PC-9 (cell line): ENCODE data around the gene MAT1A. TPM values are rescaled to one million over a fixed set of nuclear protein-coding genes. Genes with fewer than 3 reads are reported as not detected.

Experiments used
- BruUV-seq: library from RNA; stranded (reverse); fragments of 400-500 nt; replicated peaks from 2 replicates; lab custom pipeline; 2021; lab: Mats Ljungman, UMichigan
- CTCF ChIA-PET: fragments of 300-600 bp; sonication (Branson Sonifier 250); formaldehyde crosslinking; loops from one replicate; lab custom pipeline; 2022; ENCODE audit warnings: antibody characterized with exemption; lab: Charles Lee
- POLR2A ChIA-PET: fragments of 300-600 bp; sonication (Branson Sonifier 250); formaldehyde crosslinking; loops from one replicate; lab custom pipeline; 2022; ENCODE audit warnings: antibody characterized with exemption; ENCODE audit not compliant: unreplicated experiment; lab: Charles Lee
- DNase-seq, 2 experiments: peaks; one replicate each; pipeline versions ENCODE4 v3.0.0 to v3.0.0-alpha.2; 2015 to 2022; ENCODE audit warnings: mixed read lengths in 1 of 2
- H2AFZ ChIP-seq: fragments of 200-600 bp; sonication (generic); 2 replicates; pipeline ENCODE4 v1.8.1; 2017; ENCODE audit warnings: antibody characterized with exemption
- H3F3A ChIP-seq: fragments of 200-600 bp; sonication (generic); 2 replicates; pipeline ENCODE4 v1.8.1; 2017; ENCODE audit warnings: antibody characterized with exemption, mild to moderate bottlenecking, low read depth; ENCODE audit not compliant: insufficient read depth
- H3K27ac ChIP-seq: fragments of 200-600 bp; sonication (generic); 2 replicates; pipeline ENCODE4 v1.6.1; 2016; ENCODE audit warnings: mixed run types
- H3K27me3 ChIP-seq: fragments of 200-600 bp; sonication (generic); 2 replicates; pipeline ENCODE4 v1.6.1; 2016; ENCODE audit warnings: low read depth, mixed run types; ENCODE audit not compliant: insufficient read depth
- H3K36me3 ChIP-seq: fragments of 200-600 bp; sonication (generic); 2 replicates; pipeline ENCODE4 v1.6.1; 2016; ENCODE audit warnings: low read depth, mixed run types
- H3K4me1 ChIP-seq: fragments of 200-600 bp; sonication (generic); replicated peaks from 2 replicates; pipeline ENCODE4 v1.6.1; 2016; ENCODE audit warnings: mixed run types; ENCODE audit not compliant: insufficient read depth
- H3K4me2 ChIP-seq: fragments of 200-600 bp; sonication (generic); 2 replicates; pipeline ENCODE4 v1.6.1; 2017; ENCODE audit warnings: mixed run types
- H3K4me3 ChIP-seq: fragments of 200-600 bp; sonication (generic); 2 replicates; pipeline ENCODE4 v1.6.1; 2016; ENCODE audit warnings: mixed run types
- H3K79me2 ChIP-seq: fragments of 200-600 bp; sonication (generic); 2 replicates; pipeline ENCODE4 v1.6.1; 2017; ENCODE audit warnings: low read depth, mixed run types
- H3K9me2 ChIP-seq: fragments of 200-600 bp; sonication (generic); 2 replicates; pipeline ENCODE4 v1.8.1; 2017; ENCODE audit warnings: mild to moderate bottlenecking; ENCODE audit not compliant: insufficient read depth
- H3K9me3 ChIP-seq: fragments of 200-600 bp; sonication (generic); 2 replicates; pipeline ENCODE4 v1.8.1; 2016; ENCODE audit warnings: low read depth; ENCODE audit not compliant: insufficient read depth
- H4K20me1 ChIP-seq: fragments of 200-600 bp; sonication (generic); 2 replicates; pipeline ENCODE4 v1.8.1; 2017; ENCODE audit not compliant: insufficient read depth
- EZH2 ChIP-seq: fragments of 200-600 bp; sonication (generic); IDR thresholded peaks from 2 replicates; pipeline ENCODE4 v1.8.0; 2017; ENCODE audit warnings: antibody characterized with exemption, low read depth
- intact Hi-C: fragments of 100-400 bp; cut with micrococcal nuclease; formaldehyde crosslinking; loops from one replicate; pipeline ENCODE4 v1.10.0; 2022; ENCODE audit not compliant: unreplicated experiment
- total RNA-seq: library from RNA; stranded (reverse); gene quantifications from 2 replicates; pipeline ENCODE4 v1.2.3, GENCODE V29; 2021
- TF ChIP-seq, protein P1 (sequence below): fragments of 200-600 bp; sonication (generic); conservative IDR thresholded peaks from 2 replicates; pipeline ENCODE4 v1.6.1; 2017; ENCODE audit warnings: mixed run types, antibody characterized with exemption, mild to moderate bottlenecking, moderate library complexity

MAT1A gene
- total RNA-seq, 1 experiment from 2014 or later: not detected

- ChIA-PET CTCF (no interaction called here), POLR2A (no interaction called here)
- Histone ChIP-seq H3K9me2 (no peaks in the 10 kb centered on the region), H3K36me3 (no peaks in the 10 kb centered on the region), H3K4me3 (no peak overlapping the region), H3K79me2 (no peaks in the 10 kb centered on the region), H4K20me1 (no peaks in the 10 kb centered on the region), H2AFZ (no peak overlapping the region), H3K4me2 (no peak overlapping the region), H3K27me3 (peaks cover 29% of the 10 kb centered on the region), H3K27ac (no peak overlapping the region), H3K9me3 (0 out of 2 replicates have a peak, but pooled peaks cover 2% of the 10 kb centered on the region), H3F3A (no peaks in the 10 kb centered on the region), H3K4me1 (no peaks in the 10 kb centered on the region)
- TF ChIP-seq, protein P1, sequence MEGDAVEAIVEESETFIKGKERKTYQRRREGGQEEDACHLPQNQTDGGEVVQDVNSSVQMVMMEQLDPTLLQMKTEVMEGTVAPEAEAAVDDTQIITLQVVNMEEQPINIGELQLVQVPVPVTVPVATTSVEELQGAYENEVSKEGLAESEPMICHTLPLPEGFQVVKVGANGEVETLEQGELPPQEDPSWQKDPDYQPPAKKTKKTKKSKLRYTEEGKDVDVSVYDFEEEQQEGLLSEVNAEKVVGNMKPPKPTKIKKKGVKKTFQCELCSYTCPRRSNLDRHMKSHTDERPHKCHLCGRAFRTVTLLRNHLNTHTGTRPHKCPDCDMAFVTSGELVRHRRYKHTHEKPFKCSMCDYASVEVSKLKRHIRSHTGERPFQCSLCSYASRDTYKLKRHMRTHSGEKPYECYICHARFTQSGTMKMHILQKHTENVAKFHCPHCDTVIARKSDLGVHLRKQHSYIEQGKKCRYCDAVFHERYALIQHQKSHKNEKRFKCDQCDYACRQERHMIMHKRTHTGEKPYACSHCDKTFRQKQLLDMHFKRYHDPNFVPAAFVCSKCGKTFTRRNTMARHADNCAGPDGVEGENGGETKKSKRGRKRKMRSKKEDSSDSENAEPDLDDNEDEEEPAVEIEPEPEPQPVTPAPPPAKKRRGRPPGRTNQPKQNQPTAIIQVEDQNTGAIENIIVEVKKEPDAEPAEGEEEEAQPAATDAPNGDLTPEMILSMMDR: no peak
- no peak for TF ChIP-seq EZH2
- intact Hi-C loops: no loop called here
- DNase-seq: peak in 1 of 2 experiments; percentile 30
- no TSS peak for BruUV-seq
Measured at GRCh38 chr10:80324086-80324485, 34.6 kb upstream of the MAT1A start.

DNA sequence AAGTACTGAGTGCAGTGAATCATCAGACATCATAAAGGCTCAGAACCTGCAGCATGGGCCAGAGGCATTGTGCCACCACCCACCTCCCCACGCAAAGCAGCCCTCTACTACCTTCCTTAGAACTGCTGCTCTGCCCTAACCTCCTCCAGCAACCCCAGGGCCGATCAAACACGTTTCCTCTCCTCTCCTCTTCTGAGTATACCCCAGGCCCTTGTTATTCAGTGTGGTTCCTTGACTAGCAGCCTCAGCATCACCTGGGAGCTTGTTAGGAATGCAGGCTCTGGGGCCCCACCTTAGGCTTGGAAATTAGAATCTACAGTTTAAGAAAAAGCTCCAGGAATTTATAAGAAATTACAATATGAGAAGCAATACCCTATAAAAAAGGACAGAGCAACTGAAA is 33.9 kb upstream of the MAT1A start:
- Histone ChIP-seq H3K4me1 (no peaks in the 10 kb centered on the region), H3K4me2 (no peak overlapping the region), H3K9me3 (0 out of 2 replicates have a peak, but pooled peaks cover 2% of the 10 kb centered on the region), H3K27me3 (peaks cover 22% of the 10 kb centered on the region), H4K20me1 (no peaks in the 10 kb centered on the region), H2AFZ (no peak overlapping the region), H3K9me2 (no peaks in the 10 kb centered on the region), H3F3A (no peaks in the 10 kb centered on the region), H3K4me3 (no peak overlapping the region), H3K36me3 (no peaks in the 10 kb centered on the region), H3K27ac (no peak overlapping the region), H3K79me2 (no peaks in the 10 kb centered on the region)
- TF ChIP-seq EZH2: no peak
- TF ChIP-seq, protein P1: no peak
- CTCF ChIA-PET: no interaction called here
- POLR2A ChIA-PET: no interaction called here
- peak in 1 of 2 experiments; percentile 10 for DNase-seq
- no TSS peak for BruUV-seq
- intact Hi-C loops: no loop called here

GRCh38 chr10:80322711-80323110 is 33.3 kb upstream of the MAT1A start:
- ChIA-PET CTCF (no interaction called here), POLR2A (no interaction called here)
- H3K9me3 ChIP-seq: 0 out of 2 replicates have a peak, but pooled peaks cover 2% of the 10 kb centered on the region
- H3K27ac ChIP-seq: no peak overlapping the region
- no peaks in the 10 kb centered on the region for H3K9me2 ChIP-seq
- H2AFZ ChIP-seq: no peak overlapping the region
- no peaks in the 10 kb centered on the region for H3K4me1 ChIP-seq
- TF ChIP-seq EZH2: no peak
- TF ChIP-seq, protein P1: no peak
- H3F3A ChIP-seq: no peaks in the 10 kb centered on the region
- no peaks in the 10 kb centered on the region for H3K79me2 ChIP-seq
- no peaks in the 10 kb centered on the region for H4K20me1 ChIP-seq
- no peak overlapping the region for H3K4me3 ChIP-seq
- intact Hi-C loops: no loop called here
- H3K27me3 ChIP-seq: peaks cover 18% of the 10 kb centered on the region
- peak in 1 of 2 experiments; percentile 9 for DNase-seq
- no peak overlapping the region for H3K4me2 ChIP-seq
- BruUV-seq: no TSS peak
- H3K36me3 ChIP-seq: no peaks in the 10 kb centered on the region
